ENCODE measurements around the gene BCL11B. TPM values are rescaled to one million over a fixed set of nuclear protein-coding genes. Genes with fewer than 3 reads are reported as not detected.

Gene BCL11B
- total RNA-seq, 1 donor from 2014 or later = 2.6 TPM

DNA sequence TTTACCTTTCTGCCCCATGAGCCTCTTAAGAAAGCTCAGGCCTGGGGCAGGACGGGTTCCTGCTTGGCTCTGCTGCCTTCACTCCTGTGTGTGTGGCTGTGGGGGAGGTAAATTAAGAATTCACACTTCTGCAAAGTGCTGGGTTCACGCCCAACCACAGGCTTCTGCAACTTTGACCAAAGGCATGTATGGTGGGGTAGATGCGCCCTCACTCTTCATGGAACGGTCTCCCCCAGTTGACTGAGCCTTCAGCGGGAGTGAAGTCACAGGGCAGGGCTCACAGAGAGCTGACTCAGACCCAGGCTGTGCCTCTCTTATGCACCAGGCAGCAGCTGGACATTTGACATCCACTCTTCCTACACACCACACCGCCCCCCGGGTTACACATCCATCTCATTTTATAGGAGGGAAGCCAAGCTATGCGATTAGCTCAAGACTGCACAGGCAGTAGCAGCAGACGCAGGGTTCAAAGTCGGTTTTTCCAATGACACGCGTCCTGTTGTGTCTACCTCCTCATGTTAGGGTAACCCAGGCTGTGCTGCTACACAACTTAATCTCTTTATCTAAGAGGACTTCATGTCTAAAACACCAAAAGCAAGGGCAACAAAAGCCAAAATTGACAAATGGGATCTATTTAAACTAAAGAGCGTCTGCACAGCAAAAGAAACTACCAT is 15.4 kb upstream of the BCL11B start:
- DNase-seq = no peak
- Mint-ChIP-seq H3K9me3 (ENCODE audit: unreplicated experiment) (no peaks in the 10 kb centered on the region), H3K27ac (ENCODE audit: unreplicated experiment) (no peak overlapping the region), H3K4me3 (ENCODE audit: unreplicated experiment) (no peak overlapping the region), H3K27me3 (ENCODE audit: unreplicated experiment) (peaks cover 6% of the 10 kb centered on the region), H3K36me3 (ENCODE audit: unreplicated experiment) (peaks cover 5% of the 10 kb centered on the region), H3K4me1 (ENCODE audit: low read depth, unreplicated experiment) (no peaks in the 10 kb centered on the region)
- TF ChIP-seq, protein P1, sequence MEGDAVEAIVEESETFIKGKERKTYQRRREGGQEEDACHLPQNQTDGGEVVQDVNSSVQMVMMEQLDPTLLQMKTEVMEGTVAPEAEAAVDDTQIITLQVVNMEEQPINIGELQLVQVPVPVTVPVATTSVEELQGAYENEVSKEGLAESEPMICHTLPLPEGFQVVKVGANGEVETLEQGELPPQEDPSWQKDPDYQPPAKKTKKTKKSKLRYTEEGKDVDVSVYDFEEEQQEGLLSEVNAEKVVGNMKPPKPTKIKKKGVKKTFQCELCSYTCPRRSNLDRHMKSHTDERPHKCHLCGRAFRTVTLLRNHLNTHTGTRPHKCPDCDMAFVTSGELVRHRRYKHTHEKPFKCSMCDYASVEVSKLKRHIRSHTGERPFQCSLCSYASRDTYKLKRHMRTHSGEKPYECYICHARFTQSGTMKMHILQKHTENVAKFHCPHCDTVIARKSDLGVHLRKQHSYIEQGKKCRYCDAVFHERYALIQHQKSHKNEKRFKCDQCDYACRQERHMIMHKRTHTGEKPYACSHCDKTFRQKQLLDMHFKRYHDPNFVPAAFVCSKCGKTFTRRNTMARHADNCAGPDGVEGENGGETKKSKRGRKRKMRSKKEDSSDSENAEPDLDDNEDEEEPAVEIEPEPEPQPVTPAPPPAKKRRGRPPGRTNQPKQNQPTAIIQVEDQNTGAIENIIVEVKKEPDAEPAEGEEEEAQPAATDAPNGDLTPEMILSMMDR (IDR thresholded peaks at IDR 0.05; ENCODE audit: partially characterized antibody, unreplicated experiment) = no peak

GRCh38 chr14:99286761-99287160 is 14.8 kb upstream of the BCL11B start:
- Mint-ChIP-seq H3K4me1 (ENCODE audit: low read depth, unreplicated experiment) (no peaks in the 10 kb centered on the region), H3K27me3 (ENCODE audit: unreplicated experiment) (peaks cover 6% of the 10 kb centered on the region), H3K9me3 (ENCODE audit: unreplicated experiment) (no peaks in the 10 kb centered on the region), H3K36me3 (ENCODE audit: unreplicated experiment) (peaks cover 2% of the 10 kb centered on the region), H3K27ac (ENCODE audit: unreplicated experiment) (no peak overlapping the region), H3K4me3 (ENCODE audit: unreplicated experiment) (no peak overlapping the region)
- no peak for DNase-seq
- TF ChIP-seq, protein P1 (IDR thresholded peaks at IDR 0.05; ENCODE audit: partially characterized antibody, unreplicated experiment) = no peak

GRCh38 chr14:99284254-99285004 is 12.4 kb upstream of the BCL11B start:
- H3K27me3 Mint-ChIP-seq (ENCODE audit: unreplicated experiment) = peaks cover 2% of the 10 kb centered on the region
- H3K36me3 Mint-ChIP-seq (ENCODE audit: unreplicated experiment) = no peaks in the 10 kb centered on the region
- no peaks in the 10 kb centered on the region for H3K9me3 Mint-ChIP-seq (ENCODE audit: unreplicated experiment)
- TF ChIP-seq, protein P1 (IDR thresholded peaks at IDR 0.05; ENCODE audit: partially characterized antibody, unreplicated experiment) = no peak
- H3K27ac Mint-ChIP-seq (ENCODE audit: unreplicated experiment) = no peak overlapping the region
- no peak overlapping the region for H3K4me3 Mint-ChIP-seq (ENCODE audit: unreplicated experiment)
- DNase-seq = no peak
- H3K4me1 Mint-ChIP-seq (ENCODE audit: low read depth, unreplicated experiment) = no peaks in the 10 kb centered on the region

DNA sequence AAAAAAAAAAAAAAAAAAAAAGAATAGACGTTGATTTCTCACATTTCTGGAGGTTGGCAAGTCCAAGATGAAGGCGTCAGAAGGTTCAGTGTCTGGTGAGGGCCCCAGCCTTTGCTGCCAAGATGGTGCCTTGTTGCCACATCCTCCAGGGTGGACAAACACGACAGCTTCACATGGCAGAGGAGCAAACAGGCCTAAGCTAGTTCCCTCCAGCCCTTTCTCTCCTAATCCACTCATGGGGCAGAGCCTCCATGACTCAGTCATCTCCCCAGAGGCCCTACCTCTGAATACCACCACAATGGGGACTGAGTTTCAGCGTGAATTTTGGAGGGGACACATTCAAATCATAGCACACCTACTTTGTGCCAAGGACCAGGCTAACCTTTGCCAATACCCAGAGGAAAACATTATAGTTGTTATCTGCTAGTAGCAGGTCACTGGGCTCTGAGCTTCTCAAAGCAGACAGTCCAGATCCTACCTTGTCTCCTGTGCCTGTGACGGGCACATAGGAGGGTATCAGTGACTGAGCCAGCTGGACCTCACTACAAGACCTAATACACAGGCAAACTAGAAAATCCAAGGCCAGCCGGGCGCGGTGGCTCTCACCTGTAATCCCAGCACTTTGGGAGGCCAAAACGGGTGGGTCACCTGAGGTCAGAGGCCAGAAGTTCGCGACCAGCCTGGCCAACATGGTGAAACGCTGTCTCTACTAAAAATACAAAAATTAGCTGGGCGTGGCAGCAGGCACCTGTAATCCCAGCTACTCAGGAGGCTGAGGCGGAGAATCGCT is 10.5 kb upstream of the BCL11B start:
- Mint-ChIP-seq H3K27ac (ENCODE audit: unreplicated experiment) (no peak overlapping the region), H3K4me3 (ENCODE audit: unreplicated experiment) (no peak overlapping the region), H3K4me1 (ENCODE audit: low read depth, unreplicated experiment) (peaks cover 3% of the 10 kb centered on the region), H3K9me3 (ENCODE audit: unreplicated experiment) (no peaks in the 10 kb centered on the region), H3K27me3 (ENCODE audit: unreplicated experiment) (peaks cover 2% of the 10 kb centered on the region), H3K36me3 (ENCODE audit: unreplicated experiment) (no peaks in the 10 kb centered on the region)
- TF ChIP-seq, protein P1 (IDR thresholded peaks at IDR 0.05; ENCODE audit: partially characterized antibody, unreplicated experiment) = no peak
- no peak for DNase-seq

All from glutamatergic neuron (in vitro differentiated cells).